Measurements from ENCODE around the gene IRAG1.

The IRAG1 gene

GRCh38 chr11:10692531-10693115, 932 bp downstream of the IRAG1 start:
- Histone ChIP-seq H3K4me3 (ENCODE audit: insufficient read depth, low read length, poor library complexity, severe bottlenecking) (no peak overlapping the region), H3K79me2 (ENCODE audit: insufficient read depth, low read length) (no peaks in the 10 kb centered on the region)

DNA sequence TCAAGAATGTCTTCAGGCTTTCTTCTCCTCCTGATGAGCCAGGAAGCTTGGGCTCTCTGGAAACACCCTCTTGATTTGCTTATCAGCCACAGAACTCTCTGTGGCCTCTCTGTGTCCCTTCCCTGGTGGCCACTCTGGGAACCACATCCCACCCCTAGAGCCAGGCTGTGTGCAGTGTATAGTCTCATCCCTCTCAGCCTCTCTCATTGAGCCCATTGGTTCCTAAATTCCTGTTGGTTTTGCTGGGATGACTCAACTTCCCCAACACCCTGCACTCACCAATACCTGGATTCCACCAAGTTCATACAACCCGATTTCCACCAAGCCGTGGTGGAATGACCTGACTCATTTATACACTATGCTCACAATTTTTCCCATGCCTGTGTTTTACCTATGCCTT, 5.2 kb downstream of the IRAG1 start:
- no peaks in the 10 kb centered on the region for H3F3A ChIP-seq (ENCODE audit: insufficient read depth)
- no peak overlapping the region for H3K4me3 ChIP-seq (ENCODE audit: insufficient read depth, low read length, poor library complexity, severe bottlenecking)
- H3K27me3 ChIP-seq (ENCODE audit: low read length) = no peaks in the 10 kb centered on the region
- no peaks in the 10 kb centered on the region for H4K20me1 ChIP-seq (ENCODE audit: low read depth, low read length)
- H3K36me3 ChIP-seq (ENCODE audit: low read length) = no peaks in the 10 kb centered on the region
- TF ChIP-seq CTCF (IDR thresholded peaks at IDR 0.05; ENCODE audit: insufficient read depth, low read length, poor library complexity, severe bottlenecking) = no peak
- no peak for TF ChIP-seq EZH2phosphoT487 (conservative IDR thresholded peaks at IDR 0.05; ENCODE audit: low read length)
- no peak overlapping the region for H3K9ac ChIP-seq (ENCODE audit: low read length)
- H3K9me2 ChIP-seq (replicated peaks; ENCODE audit: insufficient read depth, low read length) = no peaks in the 10 kb centered on the region
- H3K4me2 ChIP-seq (ENCODE audit: low read depth, low read length, poor library complexity, severe bottlenecking) = no peak overlapping the region
- H3K27ac ChIP-seq (ENCODE audit: low read depth, low read length) = no peak overlapping the region
- no peaks in the 10 kb centered on the region for H3K79me2 ChIP-seq (ENCODE audit: insufficient read depth, low read length)
- H2AFZ ChIP-seq (ENCODE audit: low read depth, low read length, severe bottlenecking) = no peak overlapping the region
- no peaks in the 10 kb centered on the region for H3K9me3 ChIP-seq (ENCODE audit: insufficient read depth, low read length)

More at GRCh38 chr11:10692531-10693115, 932 bp downstream of the IRAG1 start:
- Histone ChIP-seq H3K9me3 (ENCODE audit: insufficient read depth, low read length) (no peaks in the 10 kb centered on the region), H3K9ac (ENCODE audit: low read length) (no peak overlapping the region), H2AFZ (ENCODE audit: low read depth, low read length, severe bottlenecking) (no peak overlapping the region), H4K20me1 (ENCODE audit: low read depth, low read length) (no peaks in the 10 kb centered on the region), H3K27me3 (ENCODE audit: low read length) (no peaks in the 10 kb centered on the region), H3K27ac (ENCODE audit: low read depth, low read length) (no peak overlapping the region), H3F3A (ENCODE audit: insufficient read depth) (no peaks in the 10 kb centered on the region), H3K36me3 (ENCODE audit: low read length) (no peaks in the 10 kb centered on the region), H3K9me2 (replicated peaks; ENCODE audit: insufficient read depth, low read length) (no peaks in the 10 kb centered on the region), H3K4me2 (ENCODE audit: low read depth, low read length, poor library complexity, severe bottlenecking) (no peak overlapping the region)
- no peak for TF ChIP-seq EZH2phosphoT487 (conservative IDR thresholded peaks at IDR 0.05; ENCODE audit: low read length)
- no peak for TF ChIP-seq CTCF (IDR thresholded peaks at IDR 0.05; ENCODE audit: insufficient read depth, low read length, poor library complexity, severe bottlenecking)

GRCh38 chr11:10686311-10686710, 7.2 kb downstream of the IRAG1 start:
- Histone ChIP-seq H3K27ac (ENCODE audit: low read depth, low read length) (no peak overlapping the region), H3K36me3 (ENCODE audit: low read length) (no peaks in the 10 kb centered on the region), H3F3A (ENCODE audit: insufficient read depth) (no peaks in the 10 kb centered on the region), H2AFZ (ENCODE audit: low read depth, low read length, severe bottlenecking) (no peak overlapping the region), H3K9me3 (ENCODE audit: insufficient read depth, low read length) (no peaks in the 10 kb centered on the region), H4K20me1 (ENCODE audit: low read depth, low read length) (no peaks in the 10 kb centered on the region), H3K9me2 (replicated peaks; ENCODE audit: insufficient read depth, low read length) (no peaks in the 10 kb centered on the region), H3K4me3 (ENCODE audit: insufficient read depth, low read length, poor library complexity, severe bottlenecking) (no peak overlapping the region), H3K79me2 (ENCODE audit: insufficient read depth, low read length) (no peaks in the 10 kb centered on the region), H3K4me2 (ENCODE audit: low read depth, low read length, poor library complexity, severe bottlenecking) (no peak overlapping the region), H3K9ac (ENCODE audit: low read length) (no peak overlapping the region), H3K27me3 (ENCODE audit: low read length) (no peaks in the 10 kb centered on the region)
- TF ChIP-seq EZH2phosphoT487 (conservative IDR thresholded peaks at IDR 0.05; ENCODE audit: low read length) (no peak), CTCF (IDR thresholded peaks at IDR 0.05; ENCODE audit: insufficient read depth, low read length, poor library complexity, severe bottlenecking) (no peak)
